ENCODE data around the gene SMYD2. TPM values are rescaled to one million over a fixed set of nuclear protein-coding genes. Genes with fewer than 3 reads are reported as not detected.
"Not testable (repeated sequence)": the region's sequence is repeated elsewhere in the genome, so short reads cannot be mapped to it uniquely, and the experiment has no call there.

The SMYD2 gene
- total RNA-seq, 1 experiment from 2014 or later, result 37.2 TPM

DNA sequence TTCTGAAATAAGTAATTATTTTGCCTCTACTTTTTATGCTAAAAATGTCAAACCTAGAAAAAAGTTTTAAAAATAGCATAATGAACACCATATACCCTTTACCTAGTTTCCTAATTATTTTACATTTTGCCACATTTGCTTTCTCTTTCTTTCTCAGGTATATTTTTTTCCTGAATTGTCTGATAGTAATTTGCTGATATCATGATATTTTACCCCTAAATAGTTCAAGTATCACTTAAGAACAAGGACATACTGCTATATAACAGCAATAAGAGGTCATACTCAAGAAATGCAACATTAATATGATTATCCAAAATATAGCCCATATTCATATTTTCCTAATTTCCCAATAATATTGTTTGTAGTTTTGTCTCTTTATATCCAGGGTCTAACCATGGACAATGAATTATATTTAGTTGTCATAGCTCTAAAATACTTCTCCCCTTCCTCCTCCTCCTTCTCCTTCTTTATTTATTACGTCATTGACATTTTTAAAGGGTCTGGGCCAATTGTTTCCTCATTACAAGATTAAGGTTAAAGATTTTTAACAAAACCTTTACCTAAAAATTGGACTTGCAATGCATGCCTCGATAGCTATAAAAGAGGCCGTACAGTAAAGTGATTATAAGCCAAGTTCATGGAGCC, 20.3 kb upstream of the SMYD2 start:
- no peaks in the 10 kb centered on the region for H3K9me3 ChIP-seq (replicated peaks)
- no peaks in the 10 kb centered on the region for H3K36me3 ChIP-seq
- DNase-seq, result no peak
- H3K4me1 ChIP-seq, result no peaks in the 10 kb centered on the region; the same call in 1 of the 2 replicates
- no peak overlapping the region for H3K4me3 ChIP-seq
- H3K27me3 ChIP-seq, result no peaks in the 10 kb centered on the region
- H3K27ac ChIP-seq, result no peak overlapping the region

DNA sequence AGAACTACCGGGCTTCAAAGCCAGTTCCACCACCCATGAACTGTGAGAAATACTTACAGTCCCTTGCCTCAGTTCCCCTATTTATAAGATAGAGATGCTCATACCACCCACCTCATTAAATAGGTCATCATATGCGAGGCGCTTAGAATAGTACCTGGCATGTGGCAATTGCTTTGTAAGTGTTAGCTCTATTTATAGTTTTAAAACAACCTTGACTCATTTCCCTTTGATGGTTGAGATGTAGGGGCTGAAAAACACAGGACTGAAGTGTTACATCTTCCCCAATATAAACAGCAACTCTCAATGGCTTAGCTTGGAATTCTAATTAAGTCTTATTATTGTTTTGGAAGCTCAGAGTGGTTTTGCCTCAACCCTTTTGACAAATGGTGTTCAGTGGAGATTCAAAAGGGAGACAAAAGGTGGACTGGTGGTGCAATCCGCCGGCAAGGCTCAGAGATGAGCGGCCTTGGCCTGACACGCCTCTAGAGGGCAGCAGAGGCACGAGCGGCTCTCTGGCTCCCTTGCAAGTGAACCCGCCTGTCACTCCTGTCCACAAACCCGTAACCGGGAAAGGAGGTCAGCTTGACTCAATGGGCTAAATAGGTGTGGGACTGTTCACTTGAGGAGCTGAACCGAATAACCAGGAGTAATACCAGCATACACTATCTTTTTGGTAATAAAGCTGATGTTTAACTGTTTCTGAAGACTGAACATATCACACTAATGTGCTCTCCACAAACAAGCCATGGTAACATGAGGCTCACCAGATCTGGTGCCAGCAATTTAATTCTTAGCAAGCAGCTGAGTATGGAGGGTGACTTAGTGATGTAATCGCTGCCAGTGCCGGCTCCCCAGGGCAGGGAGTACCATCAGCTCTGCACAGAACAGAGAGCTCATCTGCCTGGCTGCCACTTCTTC, 19.5 kb upstream of the SMYD2 start:
- DNase-seq, result peak; percentile 84 to 92
- Histone ChIP-seq H3K27ac (no peak overlapping the region), H3K36me3 (no peaks in the 10 kb centered on the region), H3K4me3 (peak overlapping the region; percentile 26), H3K4me1 (no peaks in the 10 kb centered on the region; the same call in 1 of the 2 replicates), H3K27me3 (no peaks in the 10 kb centered on the region), H3K9me3 (replicated peaks) (no peaks in the 10 kb centered on the region)

DNA sequence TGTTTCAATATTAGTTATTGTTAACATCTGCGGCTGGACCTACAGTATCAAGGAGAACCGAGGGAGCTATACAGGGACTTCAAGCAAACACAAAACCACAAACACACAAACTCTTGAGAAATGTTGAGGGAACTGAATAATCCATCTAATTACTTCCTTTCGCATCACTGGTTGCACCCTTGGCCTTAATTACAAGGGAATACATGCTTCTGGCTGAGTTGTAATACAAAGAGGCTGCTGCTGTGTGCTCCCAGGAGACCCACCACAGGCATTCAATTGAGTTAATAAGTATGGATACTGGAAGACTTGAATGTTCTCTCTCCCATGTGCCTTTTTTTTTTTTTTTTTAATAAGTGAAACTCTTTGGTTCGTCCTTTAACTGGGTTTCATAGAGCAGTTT, 16.8 kb upstream of the SMYD2 start:
- no peak overlapping the region for H3K4me3 ChIP-seq
- no peaks in the 10 kb centered on the region for H3K36me3 ChIP-seq
- no peaks in the 10 kb centered on the region; the same call in 1 of the 2 replicates for H3K4me1 ChIP-seq
- H3K27ac ChIP-seq, result no peak overlapping the region
- no peaks in the 10 kb centered on the region for H3K27me3 ChIP-seq
- DNase-seq, result no peak
- no peaks in the 10 kb centered on the region for H3K9me3 ChIP-seq (replicated peaks)

DNA sequence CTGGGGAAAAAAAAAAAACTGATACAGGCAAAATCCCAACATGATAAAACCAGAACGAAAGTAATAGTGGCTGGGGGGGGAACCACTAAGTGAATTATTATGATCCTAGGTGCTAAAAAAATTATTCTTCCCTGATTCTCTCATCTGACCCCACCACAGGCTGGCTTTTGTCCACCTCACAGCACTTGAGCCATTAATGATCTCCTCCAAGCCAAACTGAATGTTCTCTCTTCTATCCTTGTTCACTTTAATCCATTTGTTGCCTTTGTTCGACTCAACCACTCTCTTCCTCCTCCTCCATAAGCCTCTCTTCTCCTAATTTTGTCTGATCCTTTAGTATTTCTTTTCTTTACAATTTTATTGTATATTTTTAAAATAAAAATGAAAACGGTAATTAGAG, 16.0 kb upstream of the SMYD2 start:
- H3K27me3 ChIP-seq, result no peaks in the 10 kb centered on the region
- H3K36me3 ChIP-seq, result no peaks in the 10 kb centered on the region
- H3K4me3 ChIP-seq, result no peak overlapping the region

DNA sequence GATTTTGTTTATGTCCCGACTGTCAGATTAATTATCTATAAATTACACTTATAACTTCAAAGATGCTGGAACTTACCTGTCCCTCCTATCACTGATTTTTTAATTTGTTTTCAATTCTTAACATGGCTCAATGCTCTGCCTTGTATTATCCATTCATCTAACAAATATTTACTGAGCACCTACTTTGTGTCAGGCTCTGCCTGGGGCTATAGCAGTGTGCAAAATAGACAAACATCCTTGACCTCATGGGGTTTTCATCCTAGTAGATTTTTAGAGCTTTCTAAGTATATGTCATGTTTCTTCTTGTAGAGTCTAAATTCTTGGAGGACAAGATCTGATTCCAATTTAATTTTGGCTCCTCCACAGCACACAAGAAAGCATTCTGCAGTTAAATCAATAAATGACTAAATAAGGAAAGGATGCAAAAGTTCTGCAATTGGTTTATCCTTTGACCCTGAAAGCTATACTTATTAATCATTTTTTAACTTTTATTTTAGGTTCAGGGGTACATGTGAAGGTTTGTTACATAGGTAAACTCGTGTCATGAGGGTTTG, 10.8 kb upstream of the SMYD2 start:
- Histone ChIP-seq H3K4me3 (no peak overlapping the region), H3K4me1 (no peaks in the 10 kb centered on the region; the same call in 1 of the 2 replicates), H3K36me3 (no peaks in the 10 kb centered on the region), H3K9me3 (replicated peaks) (no peaks in the 10 kb centered on the region), H3K27ac (no peak overlapping the region), H3K27me3 (no peaks in the 10 kb centered on the region)
- no peak for DNase-seq

More for the DNA sequence above, 16.0 kb upstream of the SMYD2 start:
- Histone ChIP-seq H3K9me3 (replicated peaks) (no peaks in the 10 kb centered on the region), H3K4me1 (no peaks in the 10 kb centered on the region; the same call in 1 of the 2 replicates), H3K27ac (no peak overlapping the region)
- DNase-seq, result no peak

DNA sequence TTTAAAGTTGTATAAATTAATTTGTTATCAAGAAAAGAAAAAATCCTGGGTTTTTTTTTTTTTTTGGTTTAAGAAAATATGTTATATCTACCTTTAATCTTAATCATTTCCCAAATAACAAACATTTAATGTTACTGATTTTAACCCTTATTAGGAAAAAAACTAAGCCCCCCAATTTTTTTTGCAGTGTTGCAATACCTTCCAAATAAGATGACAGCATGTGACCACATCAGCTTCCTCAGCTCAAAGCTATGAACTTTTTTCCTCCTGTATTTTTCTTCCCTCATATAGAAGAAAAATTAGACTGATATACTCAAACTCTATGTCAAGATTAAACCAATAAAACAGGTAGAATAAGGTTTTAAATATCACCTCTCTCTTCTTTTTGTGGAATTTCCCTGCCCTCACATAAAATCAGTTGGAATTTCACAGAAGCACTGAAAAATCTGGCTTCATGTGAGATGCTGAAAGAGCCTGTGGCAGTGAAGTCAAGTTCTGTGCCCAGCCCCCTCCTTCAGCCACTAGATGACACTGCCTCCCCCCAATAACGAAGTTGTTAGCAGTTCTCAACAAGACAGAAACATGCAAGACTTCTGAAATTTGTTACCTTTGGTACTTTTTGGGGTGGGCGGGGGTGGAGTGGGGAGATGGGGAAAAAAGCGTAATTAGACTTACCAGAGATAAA, 9.6 kb upstream of the SMYD2 start:
- no peaks in the 10 kb centered on the region for H3K9me3 ChIP-seq (replicated peaks)
- H3K27me3 ChIP-seq, result no peaks in the 10 kb centered on the region
- H3K27ac ChIP-seq, result no peak overlapping the region
- peak in 1 of 2 experiments; percentile 29 for DNase-seq
- H3K4me1 ChIP-seq, result no peaks in the 10 kb centered on the region; the same call in 1 of the 2 replicates
- no peaks in the 10 kb centered on the region for H3K36me3 ChIP-seq
- no peak overlapping the region for H3K4me3 ChIP-seq

DNA sequence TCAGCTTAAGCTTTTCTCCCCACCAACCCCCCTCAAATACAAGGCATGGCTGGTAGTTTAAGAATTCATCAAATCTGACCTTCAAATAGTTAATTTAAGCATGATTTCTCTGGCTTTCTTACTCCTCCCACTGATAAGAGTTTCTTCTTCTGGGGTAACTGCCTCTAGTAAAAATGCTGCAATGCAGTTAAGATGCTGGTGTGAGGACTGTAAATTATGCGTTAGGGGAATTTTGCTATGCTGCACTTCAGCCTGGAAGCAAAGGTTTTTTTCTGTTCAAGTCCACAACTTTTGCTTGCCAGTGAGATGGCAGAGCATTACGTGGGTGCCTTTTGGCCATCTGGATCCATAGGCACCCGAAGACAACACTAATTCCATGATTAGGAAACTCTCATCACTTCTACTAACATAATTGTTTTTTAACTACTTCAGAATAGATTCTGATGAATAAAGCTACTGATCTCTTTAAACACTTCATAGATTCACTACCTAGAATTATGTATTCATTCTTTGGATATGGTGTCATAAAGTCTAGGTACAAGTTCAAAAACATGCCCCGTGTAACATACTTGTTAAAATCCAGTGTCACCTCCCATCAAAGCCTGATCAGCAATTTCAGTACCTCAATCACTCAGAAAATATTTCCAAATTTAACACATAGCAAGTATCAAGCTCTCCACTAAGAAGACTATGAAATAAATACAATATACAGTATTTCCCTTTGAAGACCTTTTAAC, 8.8 kb upstream of the SMYD2 start:
- Histone ChIP-seq H3K9me3 (replicated peaks) (no peaks in the 10 kb centered on the region), H3K27me3 (no peaks in the 10 kb centered on the region), H3K36me3 (no peaks in the 10 kb centered on the region), H3K4me1 (no peaks in the 10 kb centered on the region; the same call in 1 of the 2 replicates), H3K27ac (no peak overlapping the region), H3K4me3 (no peak overlapping the region)
- no peak for DNase-seq

DNA sequence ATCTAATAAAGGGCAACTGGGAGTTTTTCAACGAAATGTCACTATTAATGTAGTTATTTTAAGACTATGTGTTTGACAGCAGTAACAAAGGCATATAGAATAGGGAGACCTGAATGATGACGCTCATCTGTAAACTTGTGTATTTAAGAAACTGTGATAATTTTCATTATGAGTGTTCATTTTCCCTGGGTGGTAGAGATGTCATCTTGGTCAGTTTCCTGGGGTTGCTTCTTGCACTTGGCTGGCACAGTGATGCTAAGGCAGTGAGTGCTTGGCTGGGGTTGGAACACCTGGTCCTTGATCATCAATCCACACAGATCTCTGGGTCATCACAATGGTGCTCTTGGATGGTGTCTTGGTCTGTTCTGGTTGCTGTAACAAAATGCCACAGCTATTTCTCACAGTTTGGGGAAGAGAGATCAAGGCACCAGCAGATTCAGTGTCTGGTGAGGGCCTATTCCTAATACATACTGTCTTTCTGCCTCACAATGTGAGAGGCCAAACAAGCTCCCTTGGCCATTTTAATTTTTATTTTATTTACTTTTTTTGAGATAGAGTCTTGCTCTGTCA, 7.9 kb upstream of the SMYD2 start:
- H3K27ac ChIP-seq, result no peak overlapping the region
- DNase-seq, result no peak
- H3K4me3 ChIP-seq, result no peak overlapping the region
- H3K9me3 ChIP-seq (replicated peaks), result no peaks in the 10 kb centered on the region
- H3K36me3 ChIP-seq, result no peaks in the 10 kb centered on the region
- no peaks in the 10 kb centered on the region; the same call in 1 of the 2 replicates for H3K4me1 ChIP-seq
- H3K27me3 ChIP-seq, result no peaks in the 10 kb centered on the region

DNA sequence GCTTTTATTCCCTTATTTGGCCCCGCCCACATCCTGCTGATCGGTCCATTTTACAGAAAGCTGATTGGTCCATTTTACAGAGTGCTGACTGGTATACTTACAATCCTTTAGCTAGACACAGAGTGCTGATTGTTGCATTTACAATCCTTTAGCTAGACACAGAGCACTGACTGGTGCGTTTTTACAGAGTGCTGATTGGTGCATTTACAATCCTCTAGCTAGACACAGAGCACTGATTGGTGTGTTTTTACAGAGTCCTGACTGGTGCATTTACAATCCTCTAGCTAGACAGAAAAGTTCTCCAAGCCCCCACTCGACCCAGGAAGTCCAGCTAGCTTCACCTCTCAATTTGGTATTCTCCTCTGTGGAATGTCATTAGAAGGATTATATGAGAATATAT, 5.3 kb upstream of the SMYD2 start:
- DNase-seq; H3K27me3 ChIP-seq; H3K27ac ChIP-seq; H3K4me1 ChIP-seq; H3K4me3 ChIP-seq; H3K36me3 ChIP-seq; H3K9me3 ChIP-seq (replicated peaks): not testable (repeated sequence)

DNA sequence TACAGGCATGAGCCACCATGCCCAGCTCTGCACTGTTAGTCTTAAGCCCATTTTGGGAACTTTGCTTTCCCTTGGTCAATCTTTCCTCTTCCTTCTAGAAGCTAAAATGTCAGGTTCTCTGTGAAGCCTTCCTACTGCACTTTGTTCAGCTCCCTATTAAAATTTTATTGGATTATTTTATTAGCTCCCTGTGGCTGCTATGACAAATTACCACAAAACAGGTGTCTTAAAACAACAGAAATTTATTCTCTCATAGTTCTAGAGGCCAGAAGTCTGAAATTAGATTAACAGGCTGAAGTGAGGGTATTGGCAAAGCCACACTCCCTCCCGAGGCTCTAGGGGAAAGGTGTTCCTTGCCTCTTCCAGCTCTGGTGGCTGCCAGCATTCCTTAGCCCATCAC, 4.2 kb upstream of the SMYD2 start:
- H3K9me3 ChIP-seq (replicated peaks), result no peaks in the 10 kb centered on the region
- no peaks in the 10 kb centered on the region for H3K4me1 ChIP-seq
- no peak overlapping the region for H3K4me3 ChIP-seq
- H3K27me3 ChIP-seq, result no peaks in the 10 kb centered on the region
- H3K36me3 ChIP-seq, result no peaks in the 10 kb centered on the region
- no peak overlapping the region for H3K27ac ChIP-seq
- DNase-seq, result no peak

DNA sequence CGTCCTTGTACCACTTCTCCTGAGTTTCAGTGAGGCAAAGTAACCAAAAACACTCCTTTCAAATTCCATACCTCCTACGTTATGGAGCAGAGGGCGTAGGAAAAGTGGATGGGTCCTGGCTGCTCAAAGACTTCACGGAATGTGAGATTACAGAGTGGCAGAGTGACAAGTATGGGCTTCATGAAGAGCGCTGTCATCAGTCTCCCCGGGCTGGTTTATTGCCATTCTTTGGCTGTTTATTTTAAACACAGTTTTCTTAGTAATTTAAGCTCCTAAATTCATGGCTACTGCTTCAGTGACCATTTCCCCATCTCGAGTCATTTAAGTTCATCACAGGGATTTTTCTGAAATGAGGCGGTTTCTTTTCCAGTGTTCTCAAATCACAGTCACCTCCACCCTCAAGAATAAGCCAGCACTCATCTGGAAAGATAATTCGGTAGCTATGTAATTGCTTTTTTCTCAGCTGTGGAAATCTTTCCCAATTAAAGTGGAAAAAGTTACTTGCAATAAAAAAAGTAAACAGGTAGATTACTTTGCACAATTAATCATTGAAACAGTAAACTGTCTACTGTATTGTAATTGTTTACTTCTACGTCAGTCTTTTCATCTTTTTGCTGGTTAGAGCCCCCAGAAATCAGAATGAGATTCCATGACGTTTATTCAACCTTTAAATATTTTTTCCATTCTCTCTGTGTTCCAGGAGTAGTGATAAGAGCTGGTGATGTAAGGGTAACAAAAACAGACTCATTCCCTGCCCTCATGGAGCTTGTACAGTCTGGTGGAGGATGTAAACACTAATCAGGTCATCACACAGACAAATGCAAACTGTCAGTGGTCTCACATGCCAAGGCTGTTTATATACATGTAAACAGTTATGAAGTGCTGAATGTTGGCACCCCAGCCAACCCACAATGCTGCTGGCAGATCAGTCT, 3.0 kb upstream of the SMYD2 start:
- H3K36me3 ChIP-seq, result no peaks in the 10 kb centered on the region
- no peaks in the 10 kb centered on the region for H3K4me1 ChIP-seq
- no peak for DNase-seq

DNA sequence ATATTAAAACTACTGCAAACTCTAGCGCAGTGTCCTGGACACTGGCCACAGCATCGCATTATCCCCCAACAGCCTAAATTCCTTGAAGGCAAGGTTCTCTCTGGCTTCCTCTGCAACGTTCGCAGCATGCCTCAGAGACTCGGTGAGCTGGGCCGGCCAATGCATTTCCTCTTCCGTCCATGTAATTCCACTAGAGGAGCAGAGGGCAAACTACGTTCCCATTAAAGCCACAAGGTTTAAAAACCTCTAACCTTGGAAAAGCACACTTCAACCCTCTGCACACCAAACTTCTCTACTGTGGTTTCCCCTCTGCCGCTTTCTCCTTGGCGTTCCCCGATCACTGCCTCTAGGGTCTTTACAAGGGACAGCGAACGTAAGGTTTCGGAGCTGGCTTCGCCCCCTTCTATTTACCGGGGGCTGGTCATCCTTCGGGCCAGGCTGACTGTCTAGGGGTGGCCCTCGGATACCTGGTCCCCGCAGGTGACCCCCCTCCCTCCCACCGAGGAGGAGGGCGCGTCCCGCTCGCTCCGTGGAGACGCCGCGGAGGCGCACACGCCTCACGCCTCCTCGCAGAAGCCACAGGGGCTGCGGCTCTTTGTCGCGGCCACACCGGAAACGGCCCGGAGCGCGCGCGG, 456 bp upstream of the SMYD2 start:
- DNase-seq, result peak; percentile 57 to 71
- H3K4me1 ChIP-seq, result no peaks in the 10 kb centered on the region
- H3K27ac ChIP-seq, result peak overlapping the region; percentile 93
- no peaks in the 10 kb centered on the region for H3K27me3 ChIP-seq
- H3K9me3 ChIP-seq (replicated peaks), result no peaks in the 10 kb centered on the region
- H3K36me3 ChIP-seq, result no peaks in the 10 kb centered on the region
- peak overlapping the region; percentile 100 for H3K4me3 ChIP-seq

More for the DNA sequence above, 3.0 kb upstream of the SMYD2 start:
- no peak overlapping the region for H3K27ac ChIP-seq
- H3K27me3 ChIP-seq, result no peaks in the 10 kb centered on the region
- H3K9me3 ChIP-seq (replicated peaks), result no peaks in the 10 kb centered on the region
- no peak overlapping the region for H3K4me3 ChIP-seq

Measured in SJCRH30 (cell line).